CD4-positive, alpha-beta T cell treated with Interleukin-17A for 1 hour (primary cell): Measurements from ENCODE around the gene RIC1.
"Not testable (repeated sequence)": the region's sequence is repeated elsewhere in the genome, so short reads cannot be mapped to it uniquely, and the experiment has no call there.

Source experiments
- DNase-seq: peaks from one replicate; pipeline ENCODE4 v3.0.0-alpha.2; 2020

Gene RIC1

GRCh38 chr9:5789489-5789888 lies 160.6 kb downstream of the RIC1 start:
- DNase-seq, result no peak

GRCh38 chr9:5790923-5791322 lies 162.0 kb downstream of the RIC1 start:
- DNase-seq, result no peak

GRCh38 chr9:5791870-5792269 lies 163.0 kb downstream of the RIC1 start:
- DNase-seq, result no peak

GRCh38 chr9:5793812-5794211 lies 164.9 kb downstream of the RIC1 start:
- peak; percentile 4 for DNase-seq

GRCh38 chr9:5796298-5796697 lies 167.4 kb downstream of the RIC1 start:
- no peak for DNase-seq

DNA sequence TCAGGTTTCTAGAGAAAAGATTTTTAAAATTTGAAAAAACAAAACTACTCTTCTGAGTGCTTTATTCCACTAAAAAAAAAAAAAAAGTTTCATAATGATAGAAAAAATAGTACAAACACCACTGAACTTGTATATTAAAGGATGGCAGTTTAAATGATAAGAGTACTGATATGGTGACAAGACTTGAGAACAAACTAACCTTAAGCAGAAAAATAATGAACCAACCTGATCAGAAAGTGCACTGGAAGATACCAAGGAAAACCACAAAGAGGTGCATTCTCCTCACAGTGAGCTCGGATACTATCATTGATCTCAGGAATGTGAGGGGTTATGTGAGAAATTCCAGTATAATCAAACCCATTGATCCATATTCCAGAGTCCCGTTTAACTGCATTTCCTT lies 169.7 kb downstream of the RIC1 start:
- DNase-seq, result no peak

DNA sequence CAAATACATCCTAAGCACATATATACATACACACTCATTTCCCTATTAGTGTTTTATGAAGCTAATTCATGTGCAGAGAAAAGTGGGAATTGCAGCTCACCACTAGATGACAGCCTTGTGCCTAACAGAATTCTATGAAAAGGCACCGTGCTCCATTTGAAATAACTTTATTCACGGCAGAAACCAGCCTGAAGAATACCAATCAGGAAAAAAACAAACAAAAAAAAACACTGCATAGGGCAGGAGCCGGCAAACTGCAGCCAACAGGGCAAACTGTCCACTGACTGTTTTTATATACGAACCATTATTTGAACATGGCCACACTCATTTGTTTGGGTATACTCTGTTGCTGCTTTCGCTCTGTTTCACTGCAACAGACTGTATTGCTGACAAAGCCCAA lies 170.4 kb downstream of the RIC1 start:
- DNase-seq, result peak; percentile 17

DNA sequence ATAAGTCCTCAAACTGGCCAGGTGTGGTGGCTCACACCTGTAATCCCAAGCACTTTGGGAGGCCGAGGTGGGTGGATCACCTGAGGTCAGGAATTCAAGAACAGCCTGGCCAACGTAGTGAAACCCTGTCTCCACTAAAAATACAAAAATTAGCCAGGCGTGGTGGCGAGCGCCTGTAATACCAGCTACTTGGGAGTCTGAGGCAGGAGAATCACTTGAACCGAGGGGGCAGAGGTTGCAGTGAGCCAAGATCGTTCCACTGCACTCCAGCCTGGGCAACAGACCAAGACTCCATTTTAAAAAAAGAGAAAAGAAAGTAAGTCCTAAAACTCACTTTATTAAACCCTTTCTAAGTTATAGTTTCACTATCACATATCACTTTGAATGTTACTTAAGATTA lies 171.5 kb downstream of the RIC1 start:
- DNase-seq, result not testable (repeated sequence)

GRCh38 chr9:5800969-5801738 lies 172.2 kb downstream of the RIC1 start:
- DNase-seq, result no peak

- no peak for DNase-seq
Measured at GRCh38 chr9:5801739-5802113, 172.8 kb downstream of the RIC1 start.

- no peak for DNase-seq
Measured at GRCh38 chr9:5805478-5805877, 176.6 kb downstream of the RIC1 start.

GRCh38 chr9:5811751-5812150 lies 182.8 kb downstream of the RIC1 start:
- no peak for DNase-seq

DNA sequence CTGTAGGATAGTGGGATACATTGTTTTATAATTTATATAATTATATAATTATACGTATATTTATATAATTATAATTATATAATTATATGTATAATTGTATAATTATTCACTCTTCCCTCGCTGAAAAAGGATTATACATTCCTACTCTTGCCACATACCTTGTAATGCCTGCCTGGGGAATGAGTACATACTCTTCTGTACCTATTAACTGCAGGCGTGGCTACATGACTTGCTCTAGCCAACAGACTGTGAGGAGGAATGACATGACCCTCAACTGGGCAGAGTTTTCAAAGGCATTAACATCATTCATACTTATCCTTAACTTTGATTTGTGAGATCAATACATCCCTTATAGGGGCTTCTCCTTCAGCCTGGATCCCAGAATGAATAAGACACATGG lies 184.9 kb downstream of the RIC1 start:
- no peak for DNase-seq

DNA sequence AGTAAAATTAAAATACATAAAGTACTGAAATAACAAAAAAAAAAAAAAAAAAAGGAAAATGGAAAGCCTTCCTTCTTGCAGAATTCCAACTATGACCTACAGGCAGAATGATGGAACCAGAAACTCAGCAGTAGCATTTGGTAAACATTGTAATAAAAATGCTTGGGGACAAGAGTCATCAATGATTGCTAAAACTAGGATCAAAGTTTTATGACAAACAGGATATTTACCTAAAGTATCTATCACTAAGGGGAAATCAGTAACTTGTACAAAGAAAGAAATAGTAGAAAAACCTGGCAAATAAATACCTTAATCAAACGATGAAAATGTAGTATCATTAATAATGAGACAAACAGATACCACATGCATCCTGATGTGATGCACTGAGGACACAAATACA lies 186.6 kb downstream of the RIC1 start:
- DNase-seq, result no peak

GRCh38 chr9:5817862-5818261 lies 189.0 kb downstream of the RIC1 start:
- no peak for DNase-seq

DNA sequence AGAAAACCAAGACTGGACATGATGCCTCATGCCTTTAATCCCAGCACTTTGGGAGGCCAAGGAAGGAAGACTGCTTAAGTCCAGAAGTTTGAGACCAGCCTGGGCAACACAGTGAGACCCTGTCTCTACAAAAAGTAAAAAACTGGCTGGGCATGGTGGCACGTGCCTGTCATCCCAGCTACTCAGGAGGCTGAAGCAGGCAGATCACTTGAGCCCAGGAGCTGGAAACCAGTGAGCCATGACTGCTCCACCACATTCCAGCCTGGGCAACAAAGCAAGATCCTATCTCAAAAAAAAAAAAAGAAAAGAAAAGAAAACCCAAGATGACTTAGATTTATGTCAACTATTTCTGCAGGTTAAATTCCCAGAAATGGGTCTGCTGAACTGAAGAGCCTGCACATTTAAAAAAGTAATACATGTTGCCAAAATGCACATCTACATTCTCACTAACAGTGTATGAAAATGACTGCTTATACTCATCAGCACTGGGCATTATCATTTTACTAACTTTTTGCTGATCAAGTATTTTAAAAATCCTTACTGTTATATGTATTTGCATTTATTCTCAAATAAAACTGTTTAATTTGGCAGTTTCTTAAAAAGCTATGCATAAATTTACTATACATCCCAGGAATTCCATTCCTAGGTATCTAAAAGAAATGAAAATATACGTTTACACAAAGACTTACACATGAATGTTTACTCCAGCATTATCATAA lies 189.7 kb downstream of the RIC1 start:
- no peak for DNase-seq

DNA sequence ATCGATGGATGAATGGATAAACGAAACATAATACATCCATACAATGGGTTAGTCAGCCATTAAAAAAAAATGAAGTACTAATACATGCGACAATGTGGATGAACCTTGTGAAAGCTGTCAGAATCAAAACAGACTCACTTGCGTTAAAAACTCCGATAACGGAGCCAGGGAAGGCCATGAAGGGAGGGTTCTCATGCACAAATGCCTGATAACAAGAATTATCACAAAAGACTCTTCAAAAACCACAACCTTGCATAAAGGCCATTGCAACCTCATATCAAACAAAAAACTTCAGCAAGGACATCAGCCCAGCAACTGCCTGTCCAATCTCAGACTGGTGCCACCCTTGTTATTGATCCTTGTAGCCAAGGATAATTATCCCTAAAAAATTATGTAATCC lies 190.3 kb downstream of the RIC1 start:
- no peak for DNase-seq

GRCh38 chr9:5820425-5820824 lies 191.5 kb downstream of the RIC1 start:
- DNase-seq, result no peak

DNA sequence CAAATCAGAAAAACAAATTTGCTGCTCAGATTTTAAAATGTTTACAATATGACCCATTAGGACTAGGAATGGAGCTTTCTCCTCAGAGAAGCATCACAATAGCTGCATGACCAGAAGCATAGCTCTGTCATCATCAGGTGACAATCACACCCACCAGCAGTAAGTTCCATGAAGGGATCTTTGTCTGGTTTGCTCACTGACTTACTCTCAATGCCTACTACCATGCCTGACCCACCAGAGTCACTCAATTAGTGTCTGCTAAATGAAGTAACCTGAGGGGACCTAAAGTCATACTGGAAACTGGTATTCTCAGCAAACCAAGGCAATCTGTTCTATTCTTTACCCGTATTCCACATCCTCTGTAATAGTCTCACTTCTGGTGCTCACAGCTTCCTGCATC lies 196.3 kb downstream of the RIC1 start:
- no peak for DNase-seq
